HEK293 (cell line): Measurements from ENCODE around the gene STPG3.

Experiments
- CTCF ChIA-PET: fragments of 350-600 bp; formaldehyde crosslinking; extraction: SDS; loops from one replicate; lab custom pipeline; 2021; ENCODE audit warnings: antibody characterized with exemption; lab: Yijun Ruan, JAX
- POLR2A ChIA-PET: fragments of 300-600 bp; formaldehyde crosslinking; extraction: SDS; loops from one replicate; lab custom pipeline; 2020; ENCODE audit warnings: antibody characterized with exemption, inconsistent platforms; lab: Yijun Ruan, JAX
- H3K27ac ChIP-seq: fragments of 200-500 bp; sonication (Bioruptor generic); 2 replicates; pipeline ENCODE4 v1.5.1; 2014; ENCODE audit warnings: low read depth, low read length, control low read depth, inconsistent platforms; ENCODE audit errors: extremely low read depth
- H3K36me3 ChIP-seq, 2 experiments: fragments of 200-500 bp in 1 of 2; sonication (Bioruptor generic) in 1 of 2; 1 replicate in 1 of 2; 2 replicates in 1 of 2; pipeline ENCODE4 v1.5.1; 2014 to 2017; ENCODE audit warnings: inconsistent platforms in 2 of 2, low read length in 2 of 2; ENCODE audit not compliant: control insufficient read depth in 2 of 2, insufficient read depth in 1 of 2
- H3K4me1 ChIP-seq: fragments of 200-500 bp; sonication (Bioruptor generic); 2 replicates; pipeline ENCODE4 v1.5.1; 2014; ENCODE audit warnings: mild to moderate bottlenecking, low read length, inconsistent platforms; ENCODE audit not compliant: control insufficient read depth, insufficient read depth
- H3K4me3 ChIP-seq: 2 replicates; pipeline ENCODE4 v1.5.1; 2011; ENCODE audit warnings: low read depth, mild to moderate bottlenecking, control low read depth, low read length, moderate library complexity
- H3K9me3 ChIP-seq: fragments of 200-500 bp; sonication (Bioruptor generic); 2 replicates; pipeline ENCODE4 v1.5.1; 2014; ENCODE audit warnings: low read depth, low read length, inconsistent platforms; ENCODE audit not compliant: control insufficient read depth, insufficient read depth
- BCL11B ChIP-seq: fragments of 450-650 bp; formaldehyde crosslinking; IDR thresholded peaks from 2 replicates; pipeline ENCODE4 v1.5.1; 2016; ENCODE audit warnings: low read depth, missing biosample characterization, missing genetic modification characterization
- HOXC10 ChIP-seq: sonication (generic); formaldehyde crosslinking; IDR thresholded peaks from 2 replicates; pipeline ENCODE4 v1.8.1; 2023; ENCODE audit warnings: mild to moderate bottlenecking, missing genetic modification reagents
- KLF16 ChIP-seq: fragments of 450-650 bp; formaldehyde crosslinking; IDR thresholded peaks from 2 replicates; pipeline ENCODE4 v1.5.1; 2017; ENCODE audit warnings: missing biosample characterization, missing genetic modification characterization
- KLF8 ChIP-seq: fragments of 450-650 bp; formaldehyde crosslinking; IDR thresholded peaks from 2 replicates; pipeline ENCODE4 v1.5.1; 2016; ENCODE audit warnings: missing biosample characterization, missing genetic modification characterization
- KLF9 ChIP-seq: fragments of 450-650 bp; formaldehyde crosslinking; IDR thresholded peaks from 2 replicates; pipeline ENCODE4 v1.5.1; 2016; ENCODE audit warnings: missing biosample characterization, missing genetic modification characterization, low read depth
- SCRT1 ChIP-seq: fragments of 450-650 bp; formaldehyde crosslinking; IDR thresholded peaks from 2 replicates; pipeline ENCODE4 v1.5.1; 2016; ENCODE audit warnings: missing biosample characterization, missing genetic modification characterization, borderline replicate concordance
- SCRT2 ChIP-seq: fragments of 450-650 bp; formaldehyde crosslinking; IDR thresholded peaks from 2 replicates; pipeline ENCODE4 v1.5.1; 2016; ENCODE audit warnings: missing biosample characterization, missing genetic modification characterization
- SP2 ChIP-seq: fragments of 450-650 bp; formaldehyde crosslinking; IDR thresholded peaks from 2 replicates; pipeline ENCODE4 v1.5.1; 2016; ENCODE audit warnings: missing biosample characterization, missing genetic modification characterization
- SP7 ChIP-seq: fragments of 450-650 bp; formaldehyde crosslinking; IDR thresholded peaks from 2 replicates; pipeline ENCODE4 v1.5.1; 2016; ENCODE audit warnings: missing biosample characterization, missing genetic modification characterization
- ZBTB17 ChIP-seq: fragments of 450-650 bp; formaldehyde crosslinking; IDR thresholded peaks from 2 replicates; pipeline ENCODE4 v1.5.1; 2016; ENCODE audit warnings: missing biosample characterization, missing genetic modification characterization
- ZBTB20 ChIP-seq: fragments of 450-650 bp; formaldehyde crosslinking; IDR thresholded peaks from 2 replicates; pipeline ENCODE4 v1.5.1; 2016; ENCODE audit warnings: missing biosample characterization, missing genetic modification characterization
- ZBTB48 ChIP-seq: fragments of 450-650 bp; formaldehyde crosslinking; IDR thresholded peaks from 2 replicates; pipeline ENCODE4 v1.5.1; 2016; ENCODE audit warnings: missing biosample characterization, missing genetic modification characterization
- ZBTB49 ChIP-seq: fragments of 450-650 bp; formaldehyde crosslinking; IDR thresholded peaks from 2 replicates; pipeline ENCODE4 v1.5.1; 2016; ENCODE audit warnings: missing biosample characterization, missing genetic modification characterization, low read depth
- ZFHX2 ChIP-seq: fragments of 450-650 bp; formaldehyde crosslinking; conservative IDR thresholded peaks from 2 replicates; pipeline ENCODE4 v1.5.1; 2016; ENCODE audit warnings: missing biosample characterization, missing genetic modification characterization
- ZFP69B ChIP-seq: fragments of 450-650 bp; formaldehyde crosslinking; IDR thresholded peaks from 2 replicates; pipeline ENCODE4 v1.5.1; 2016; ENCODE audit warnings: missing biosample characterization, missing genetic modification characterization
- ZNF155 ChIP-seq: fragments of 450-650 bp; formaldehyde crosslinking; IDR thresholded peaks from 2 replicates; pipeline ENCODE4 v1.5.1; 2016; ENCODE audit warnings: missing biosample characterization, missing genetic modification characterization
- ZNF223 ChIP-seq: fragments of 450-650 bp; formaldehyde crosslinking; IDR thresholded peaks from 2 replicates; pipeline ENCODE4 v1.5.1; 2016; ENCODE audit warnings: missing biosample characterization, missing genetic modification characterization
- ZNF239 ChIP-seq: fragments of 450-650 bp; formaldehyde crosslinking; IDR thresholded peaks from 2 replicates; pipeline ENCODE4 v1.5.1; 2016; ENCODE audit warnings: missing biosample characterization, missing genetic modification characterization
- ZNF335 ChIP-seq: fragments of 450-650 bp; formaldehyde crosslinking; conservative IDR thresholded peaks from 2 replicates; pipeline ENCODE4 v1.5.1; 2016; ENCODE audit warnings: missing biosample characterization, missing genetic modification characterization
- ZNF366 ChIP-seq: fragments of 450-650 bp; formaldehyde crosslinking; conservative IDR thresholded peaks from 2 replicates; pipeline ENCODE4 v1.5.1; 2016; ENCODE audit warnings: missing biosample characterization, missing genetic modification characterization
- ZNF544 ChIP-seq: fragments of 450-650 bp; formaldehyde crosslinking; IDR thresholded peaks from 2 replicates; pipeline ENCODE4 v1.5.0; 2017; ENCODE audit warnings: missing biosample characterization, missing genetic modification characterization
- ZNF561 ChIP-seq: fragments of 450-650 bp; IDR thresholded peaks from 2 replicates; pipeline ENCODE4 v1.5.1; 2018; ENCODE audit warnings: missing biosample characterization, missing genetic modification characterization, borderline replicate concordance
- ZNF660 ChIP-seq: fragments of 450-650 bp; IDR thresholded peaks from 2 replicates; pipeline ENCODE4 v1.5.1; 2018; ENCODE audit warnings: missing biosample characterization, mild to moderate bottlenecking, missing genetic modification characterization
- ZNF692 ChIP-seq: fragments of 450-650 bp; formaldehyde crosslinking; IDR thresholded peaks from 2 replicates; pipeline ENCODE4 v1.5.1; 2016; ENCODE audit warnings: missing biosample characterization, missing genetic modification characterization
- ZNF747 ChIP-seq: fragments of 450-650 bp; formaldehyde crosslinking; IDR thresholded peaks from 2 replicates; pipeline ENCODE4 v1.5.1; 2016; ENCODE audit warnings: missing biosample characterization, missing genetic modification characterization
- ZNF76 ChIP-seq: fragments of 450-650 bp; formaldehyde crosslinking; IDR thresholded peaks from 2 replicates; pipeline ENCODE4; 2016; ENCODE audit warnings: low read depth, missing biosample characterization, missing genetic modification characterization, borderline replicate concordance
- ZSCAN16 ChIP-seq: fragments of 450-650 bp; formaldehyde crosslinking; IDR thresholded peaks from 2 replicates; pipeline ENCODE4 v1.5.1; 2016; ENCODE audit warnings: missing biosample characterization, missing genetic modification characterization
- TF ChIP-seq, protein P1 (sequence below): fragments of 450-650 bp; IDR thresholded peaks from 2 replicates; pipeline ENCODE4 v1.5.1; 2018; ENCODE audit warnings: missing biosample characterization, missing genetic modification characterization
- TF ChIP-seq, protein P2 (sequence below): fragments of 450-650 bp; formaldehyde crosslinking; IDR thresholded peaks from 2 replicates; pipeline ENCODE4 v1.5.1; 2016; ENCODE audit warnings: missing biosample characterization, missing genetic modification characterization

The STPG3 gene

DNA sequence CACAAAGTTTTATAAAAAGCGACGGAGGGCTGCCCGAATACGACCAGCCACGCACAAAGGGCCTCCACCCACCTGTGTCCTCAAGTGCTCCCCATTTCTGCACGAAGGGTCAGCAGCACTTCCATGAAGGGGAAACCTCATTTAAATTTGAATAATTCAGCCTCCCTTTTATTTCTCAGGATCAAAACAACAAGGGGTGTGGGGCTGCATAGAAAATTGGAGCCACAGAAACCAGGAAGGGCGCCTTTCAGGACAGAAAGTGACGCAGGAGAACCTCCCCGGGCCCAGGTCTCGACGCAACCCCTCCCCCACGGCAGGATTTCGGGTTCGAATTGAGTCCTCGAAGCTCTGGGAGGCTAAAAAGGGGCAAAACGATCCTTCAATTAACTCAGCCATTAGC lies 48.9 kb downstream of the STPG3 start:
- peak overlapping the region; percentile 73 for H3K4me3 ChIP-seq
- CTCF ChIA-PET, result interaction anchor here (0.5 to 4.9 kb wide), 3 partner anchors 13 to 145 kb away, joined by 4 to 21 read pairs (median 6); no protein-coding TSS in a partner anchor
- no peaks in the 10 kb centered on the region for H3K36me3 ChIP-seq
- 0 out of 2 replicates have a peak overlapping the region, but pooled peaks have one; percentile 31 for H3K27ac ChIP-seq
- no peaks in the 10 kb centered on the region for H3K9me3 ChIP-seq
- peak; percentile 11; the same call in 1 of the 2 replicates for TF ChIP-seq ZBTB20 (tag by site-specific recombination)
- peak; percentile 99 for TF ChIP-seq ZBTB49 (tag by site-specific recombination)
- no peak for TF ChIP-seq ZNF223 (tag by site-specific recombination)
- 0 out of 2 replicates have a peak, but pooled peaks have one; percentile 28 for TF ChIP-seq SCRT1
- TF ChIP-seq ZFP69B (tag by site-specific recombination), result peak; percentile 58; the same call in 1 of the 2 replicates
- TF ChIP-seq ZNF544 (tag by site-specific recombination), result no peak
- no peak for TF ChIP-seq ZNF561 (tag by site-specific recombination)
- peak; percentile 53 for TF ChIP-seq ZNF692 (tag by site-specific recombination)
- peak; percentile 70 for TF ChIP-seq SCRT2 (tag by site-specific recombination)
- POLR2A ChIA-PET, result interaction anchor here (0.6 to 3.3 kb wide), 5 partner anchors 12 to 247 kb away, joined by 3 to 40 read pairs (median 4); no protein-coding TSS in a partner anchor
- peaks cover 15% of the 10 kb centered on the region for H3K4me1 ChIP-seq

GRCh38 chr9:137300567-137301080 lies 49.5 kb downstream of the STPG3 start:
- H3K4me3 ChIP-seq, result peak overlapping the region; percentile 73
- H3K27ac ChIP-seq, result peak overlapping the region; percentile 91
- H3K4me1 ChIP-seq, result peaks cover 15% of the 10 kb centered on the region
- CTCF ChIA-PET, result interaction anchor here (0.5 to 4.9 kb wide), 3 partner anchors 14 to 144 kb away, joined by 4 to 21 read pairs (median 6); no protein-coding TSS in a partner anchor
- no peaks in the 10 kb centered on the region for H3K9me3 ChIP-seq
- no peaks in the 10 kb centered on the region for H3K36me3 ChIP-seq
- POLR2A ChIA-PET, result interaction anchor here (0.5 to 3.3 kb wide), 7 partner anchors 12 to 248 kb away, joined by 3 to 40 read pairs (median 3); partner anchors contain the start of genes TPRN and TUBB4B
- 0 out of 2 replicates have a peak, but pooled peaks have one; percentile 12 for TF ChIP-seq ZFHX2 (tag by site-specific recombination)
- peak; percentile 26; the same call in 1 of the 2 replicates for TF ChIP-seq ZBTB17 (tag by site-specific recombination)
- peak; percentile 21; the same call in 1 of the 2 replicates for TF ChIP-seq KLF16 (tag by site-specific recombination)
- peak; percentile 65 for TF ChIP-seq SP2 (tag by site-specific recombination)
- no peak for TF ChIP-seq HOXC10
- peak; percentile 52 for TF ChIP-seq KLF8 (tag by site-specific recombination)
- peak; percentile 23; the same call in 1 of the 2 replicates for TF ChIP-seq ZNF76 (tag by site-specific recombination)
- peak; percentile 28 for TF ChIP-seq KLF9 (tag by site-specific recombination)
- TF ChIP-seq ZNF660 (tag by site-specific recombination), result peak; percentile 89
- TF ChIP-seq ZNF747 (tag by site-specific recombination), result no peak
- TF ChIP-seq ZNF335 (tag by site-specific recombination), result peak; percentile 59
- TF ChIP-seq, protein P1, sequence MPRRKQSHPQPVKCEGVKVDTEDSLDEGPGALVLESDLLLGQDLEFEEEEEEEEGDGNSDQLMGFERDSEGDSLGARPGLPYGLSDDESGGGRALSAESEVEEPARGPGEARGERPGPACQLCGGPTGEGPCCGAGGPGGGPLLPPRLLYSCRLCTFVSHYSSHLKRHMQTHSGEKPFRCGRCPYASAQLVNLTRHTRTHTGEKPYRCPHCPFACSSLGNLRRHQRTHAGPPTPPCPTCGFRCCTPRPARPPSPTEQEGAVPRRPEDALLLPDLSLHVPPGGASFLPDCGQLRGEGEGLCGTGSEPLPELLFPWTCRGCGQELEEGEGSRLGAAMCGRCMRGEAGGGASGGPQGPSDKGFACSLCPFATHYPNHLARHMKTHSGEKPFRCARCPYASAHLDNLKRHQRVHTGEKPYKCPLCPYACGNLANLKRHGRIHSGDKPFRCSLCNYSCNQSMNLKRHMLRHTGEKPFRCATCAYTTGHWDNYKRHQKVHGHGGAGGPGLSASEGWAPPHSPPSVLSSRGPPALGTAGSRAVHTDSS (tag by site-specific recombination), result no peak
- no peak for TF ChIP-seq ZNF239 (tag by site-specific recombination)
- TF ChIP-seq, protein P2, sequence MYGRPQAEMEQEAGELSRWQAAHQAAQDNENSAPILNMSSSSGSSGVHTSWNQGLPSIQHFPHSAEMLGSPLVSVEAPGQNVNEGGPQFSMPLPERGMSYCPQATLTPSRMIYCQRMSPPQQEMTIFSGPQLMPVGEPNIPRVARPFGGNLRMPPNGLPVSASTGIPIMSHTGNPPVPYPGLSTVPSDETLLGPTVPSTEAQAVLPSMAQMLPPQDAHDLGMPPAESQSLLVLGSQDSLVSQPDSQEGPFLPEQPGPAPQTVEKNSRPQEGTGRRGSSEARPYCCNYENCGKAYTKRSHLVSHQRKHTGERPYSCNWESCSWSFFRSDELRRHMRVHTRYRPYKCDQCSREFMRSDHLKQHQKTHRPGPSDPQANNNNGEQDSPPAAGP (tag by site-specific recombination), result peak; percentile 45; the same call in 1 of the 2 replicates
- TF ChIP-seq BCL11B (tag by site-specific recombination), result no peak
- TF ChIP-seq ZNF155 (tag by site-specific recombination), result no peak
- TF ChIP-seq ZNF366, result peak; percentile 71
- TF ChIP-seq ZBTB48 (tag by site-specific recombination), result 0 out of 2 replicates have a peak, but pooled peaks have one; percentile 26
- 0 out of 2 replicates have a peak, but pooled peaks have one; percentile 12 for TF ChIP-seq SP7 (tag by site-specific recombination)
- no peak for TF ChIP-seq ZSCAN16
